CD4-positive, alpha-beta T cell treated with Interleukin-17A for 1 hour (primary cell): ENCODE measurements around the gene TPO.

Source experiments
- DNase-seq: peaks from one replicate; pipeline ENCODE4 v3.0.0-alpha.2; 2020

Gene TPO

DNA sequence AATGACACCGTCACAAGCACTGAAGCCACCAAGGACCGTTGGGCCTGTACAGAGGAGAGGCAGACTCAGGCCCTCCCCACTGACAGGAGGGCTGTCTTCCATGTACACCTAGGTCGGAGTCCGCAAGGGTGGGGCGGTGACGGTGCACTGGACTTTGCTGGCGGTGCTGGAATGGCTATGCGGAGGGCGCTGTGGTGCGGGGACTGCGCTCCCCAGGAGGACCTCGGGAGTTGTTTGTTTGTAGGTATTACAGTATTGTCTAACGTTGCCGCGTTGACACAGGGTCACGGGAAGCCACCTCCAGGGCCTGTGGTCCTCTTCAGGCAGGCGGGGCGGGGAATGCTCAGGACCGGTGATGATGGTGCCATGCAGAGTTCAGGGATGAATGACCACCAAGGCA lies 126.2 kb downstream of the TPO start:
- no peak for DNase-seq

DNA sequence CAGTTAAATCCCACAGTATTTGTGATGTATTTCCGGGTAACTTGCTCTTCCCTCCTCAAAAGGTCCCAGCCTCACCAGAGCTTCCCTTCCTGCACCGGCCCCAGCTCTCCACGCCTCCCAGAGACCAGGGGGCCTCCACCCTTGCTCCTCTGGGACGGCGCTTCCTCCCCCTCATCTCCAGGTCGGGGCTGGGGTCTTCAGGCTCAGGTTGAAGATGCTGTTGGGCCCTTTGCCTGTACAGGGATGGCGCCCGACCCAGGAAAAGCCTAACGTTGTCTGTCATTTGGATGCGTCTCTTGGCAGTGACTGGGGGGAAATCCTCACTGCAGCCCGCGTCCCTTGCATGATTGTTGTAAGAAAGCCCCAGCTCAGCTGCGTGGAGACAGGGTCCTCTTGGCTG lies 126.7 kb downstream of the TPO start:
- no peak for DNase-seq

DNA sequence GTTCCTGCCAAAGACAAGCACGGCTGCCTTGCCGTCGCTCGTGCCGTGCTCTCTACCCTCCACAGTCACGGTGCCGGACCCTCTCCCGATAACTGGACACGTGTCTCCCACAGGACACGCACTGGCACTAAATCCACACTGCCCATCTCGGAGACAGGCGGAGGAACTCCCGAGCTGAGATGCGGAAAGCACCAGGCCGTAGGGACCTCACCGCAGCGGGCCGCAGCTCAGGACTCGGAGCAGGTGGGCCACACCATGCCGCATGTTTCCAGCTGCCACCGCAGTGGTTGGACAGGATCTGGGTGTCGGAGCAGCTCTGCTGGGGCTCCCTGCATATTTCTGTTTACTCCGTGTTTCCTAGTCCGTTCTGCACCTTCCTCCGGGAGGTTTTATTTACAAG lies 127.2 kb downstream of the TPO start:
- DNase-seq = no peak

DNA sequence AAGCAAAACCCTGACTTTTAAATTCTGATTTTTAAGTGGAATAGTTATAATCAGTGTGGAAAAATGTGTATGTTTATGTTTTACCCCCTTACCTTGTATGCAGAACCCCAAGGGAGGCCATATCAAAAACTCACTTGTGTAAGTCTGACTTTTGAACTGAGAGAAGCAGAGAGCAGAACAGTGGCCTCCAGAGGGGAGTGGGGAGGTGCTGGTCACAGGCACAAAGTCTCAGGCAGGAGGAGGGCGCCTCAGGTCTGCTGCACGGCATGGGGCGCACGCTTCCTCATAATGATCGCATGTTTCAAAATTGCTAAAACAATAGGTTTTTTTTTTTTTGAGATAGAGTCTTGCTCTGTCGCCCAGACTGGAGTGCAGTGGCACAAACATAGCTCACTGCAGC lies 127.8 kb downstream of the TPO start:
- DNase-seq = no peak

DNA sequence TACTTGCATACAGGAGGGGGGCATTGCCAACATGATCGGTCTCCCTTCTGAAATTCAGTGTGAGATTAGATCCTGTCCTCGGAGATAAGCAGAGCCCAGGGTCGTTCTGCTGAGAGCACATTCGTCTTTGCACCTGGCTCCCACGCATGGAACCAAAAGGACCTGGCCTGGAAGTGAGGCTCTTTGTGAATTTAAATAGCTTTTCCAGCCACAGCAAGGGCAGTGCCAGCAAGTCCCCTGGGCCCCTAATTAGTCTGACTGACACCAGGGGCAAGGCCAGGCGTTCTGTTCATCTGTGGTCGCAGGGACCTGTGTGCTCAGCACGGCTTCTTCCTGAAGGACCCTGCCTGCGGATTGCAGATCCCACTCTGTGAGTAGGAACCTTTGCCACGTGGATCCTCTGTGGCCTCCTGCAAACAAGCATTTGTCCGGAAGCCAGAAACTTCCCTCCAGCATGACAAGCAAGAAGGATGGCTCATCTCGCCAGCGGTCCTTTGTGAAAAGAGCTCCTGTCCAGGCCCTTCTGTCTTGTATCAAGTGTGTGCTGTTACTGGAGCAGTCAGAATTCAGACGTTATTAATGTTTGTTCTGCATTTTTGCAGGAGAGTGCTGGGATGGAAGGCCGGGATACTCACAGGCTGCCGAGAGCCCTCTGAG lies 128.7 kb downstream of the TPO start:
- no peak for DNase-seq

DNA sequence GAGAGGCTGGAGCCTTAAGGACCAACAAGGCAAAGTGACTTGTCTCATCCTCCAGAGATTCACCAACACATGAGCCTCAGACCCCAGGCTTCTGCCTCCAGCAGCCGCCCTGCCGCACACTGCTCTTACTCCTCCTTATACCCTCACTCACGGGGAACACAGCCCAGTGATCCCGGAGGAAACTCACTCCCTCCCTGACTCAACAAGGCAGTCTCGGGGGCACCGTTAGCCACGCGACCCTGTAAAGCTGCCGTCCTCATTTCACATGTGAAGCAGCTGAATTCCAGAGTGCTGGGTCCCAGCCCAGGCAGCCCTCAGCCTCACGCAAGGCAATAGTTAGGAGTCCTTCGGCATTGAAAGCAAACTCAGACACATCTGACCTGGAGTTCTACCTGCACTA lies 129.7 kb downstream of the TPO start:
- DNase-seq = no peak

DNA sequence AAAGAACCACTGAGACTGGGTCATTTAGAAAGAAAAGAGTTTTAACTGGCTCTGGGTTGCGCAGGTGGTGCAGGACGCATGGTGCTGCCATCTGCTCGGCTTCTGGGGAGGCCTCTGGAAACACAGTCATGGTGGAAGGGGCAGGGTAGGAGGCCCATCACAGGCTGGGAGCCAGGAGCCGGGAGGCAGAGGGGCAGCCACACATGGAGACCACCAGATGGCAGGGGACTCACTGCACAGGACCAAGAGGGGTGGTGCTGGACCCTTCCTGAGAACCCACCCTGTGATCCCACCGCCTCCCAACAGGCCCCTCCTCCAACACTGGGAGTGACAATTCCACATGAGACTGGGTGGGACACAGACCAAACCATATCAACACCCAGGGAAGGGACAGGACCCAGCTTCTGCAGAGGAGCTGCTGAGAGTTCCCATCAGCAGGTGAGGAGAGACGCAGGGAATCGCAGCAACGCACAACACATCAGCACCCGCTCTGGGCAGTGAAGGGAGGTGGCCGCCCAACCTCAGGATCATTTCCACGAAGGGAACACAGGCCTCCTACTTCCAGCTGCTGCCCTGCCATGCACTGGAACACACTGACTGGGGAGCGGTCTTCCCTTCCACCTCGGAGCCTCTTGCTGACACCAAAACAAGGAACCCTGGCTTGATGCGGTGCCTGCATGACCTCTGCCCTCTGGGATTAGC lies 130.7 kb downstream of the TPO start:
- DNase-seq = no peak

DNA sequence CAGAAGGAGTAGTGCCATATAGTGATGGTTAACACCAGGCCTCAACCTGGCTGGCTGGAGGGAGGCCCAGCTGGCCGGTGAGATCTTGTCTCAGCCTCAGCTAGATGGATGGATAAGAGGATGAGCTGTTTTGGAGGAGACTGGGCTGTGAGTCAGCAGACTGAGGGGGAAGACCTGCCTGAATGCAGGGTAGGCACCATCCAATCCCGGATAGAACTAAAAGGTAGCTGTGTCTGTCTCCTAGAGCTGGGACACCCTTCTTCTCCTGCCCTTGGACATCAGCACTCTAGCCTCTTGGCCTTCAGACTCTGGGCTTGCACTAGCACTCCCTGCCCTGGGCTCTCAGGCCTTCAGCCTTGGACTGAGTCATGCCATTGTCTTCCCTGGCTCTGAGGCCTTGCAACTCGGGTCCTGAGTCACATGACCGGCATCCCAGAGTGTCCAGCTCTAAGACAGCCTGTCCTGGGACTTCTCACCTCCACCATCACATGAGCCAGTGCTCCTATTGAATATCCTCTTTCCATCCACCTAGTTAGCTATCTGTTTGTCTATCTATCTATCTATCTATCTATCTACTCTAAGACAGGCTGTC lies 131.3 kb downstream of the TPO start:
- DNase-seq = no peak

DNA sequence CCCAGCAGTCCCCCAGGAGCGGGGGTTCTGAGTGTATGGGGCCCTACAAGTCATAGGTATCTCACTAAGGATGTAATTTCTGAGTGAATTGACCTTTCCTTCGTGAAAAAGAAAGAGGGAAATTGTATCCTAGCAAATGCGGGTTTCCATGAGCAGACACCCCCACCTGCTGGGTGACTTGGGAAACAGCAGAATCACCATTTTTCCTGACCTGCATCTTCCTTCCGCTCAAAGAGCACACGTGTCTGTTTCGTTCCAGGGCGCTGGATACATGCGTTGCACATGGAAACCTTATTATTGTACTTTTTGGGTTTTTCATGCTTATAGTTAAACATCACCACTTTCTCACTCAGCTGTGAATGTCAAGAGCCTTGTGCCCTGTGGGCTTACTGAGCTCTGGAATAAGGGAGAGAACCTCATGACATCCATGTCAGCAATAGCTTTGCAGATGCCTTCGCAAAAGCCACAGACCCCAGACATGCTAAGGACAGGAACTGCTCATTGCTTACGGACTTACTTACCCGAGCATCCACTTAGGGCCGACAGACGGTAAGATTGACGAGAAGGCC lies 132.8 kb downstream of the TPO start:
- peak; percentile 37 for DNase-seq

DNA sequence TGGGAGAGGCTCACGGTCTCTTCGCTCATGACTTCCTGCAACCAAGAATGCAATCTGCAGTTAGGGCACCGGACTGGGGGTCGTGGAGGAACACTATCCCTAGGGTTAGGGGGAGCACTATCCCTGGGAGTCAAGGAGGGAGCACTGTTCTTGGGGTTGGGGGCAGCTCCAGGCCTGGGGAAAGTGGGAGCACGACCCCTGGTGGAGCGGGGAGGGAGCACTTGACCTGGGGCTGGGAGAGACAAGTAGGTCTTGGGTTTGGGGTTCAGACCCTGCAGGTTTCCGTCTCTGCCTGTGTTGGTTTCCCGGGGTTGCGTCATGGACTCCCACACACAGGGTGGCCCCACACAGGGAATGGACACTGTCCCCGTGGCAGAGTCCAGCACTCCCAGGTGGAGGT lies 133.6 kb downstream of the TPO start:
- no peak for DNase-seq

DNA sequence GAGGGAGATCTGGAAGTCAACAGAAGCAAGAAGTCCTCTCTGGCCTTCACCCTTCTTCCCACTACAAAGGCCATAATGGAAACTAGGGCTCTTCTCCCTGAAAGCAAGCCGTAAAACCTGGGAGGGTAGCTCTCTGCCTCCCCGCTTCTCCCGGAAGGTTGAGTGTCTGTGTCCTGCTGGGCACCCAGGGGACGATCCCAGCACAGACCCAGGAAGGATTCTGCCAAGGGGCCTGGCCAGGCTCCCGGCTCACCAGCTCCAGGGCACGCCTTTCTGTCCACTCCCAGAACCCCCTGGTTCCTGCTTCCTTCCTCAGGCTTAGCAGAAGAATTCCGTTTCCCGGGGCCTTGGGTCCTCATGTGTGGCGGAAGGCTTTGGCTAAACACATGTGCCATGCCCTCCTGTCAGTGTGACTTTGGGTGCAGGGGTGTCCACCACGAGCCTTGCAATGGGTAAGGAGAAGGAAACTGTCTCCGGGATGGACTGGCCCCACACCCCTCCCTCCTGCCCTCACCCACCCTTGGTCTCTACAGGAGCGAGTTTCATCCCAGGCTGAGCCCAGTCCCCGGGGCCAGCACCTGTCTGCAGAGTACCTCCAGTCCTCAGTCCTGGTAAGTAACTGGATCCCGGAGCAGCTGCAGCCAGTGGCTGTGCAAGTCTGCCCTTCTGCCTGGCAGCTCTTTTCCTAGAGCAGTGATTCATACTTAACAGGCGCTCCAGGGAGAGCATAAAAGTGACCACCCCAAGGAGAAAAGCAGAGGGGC lies 135.8 kb downstream of the TPO start:
- no peak for DNase-seq

DNA sequence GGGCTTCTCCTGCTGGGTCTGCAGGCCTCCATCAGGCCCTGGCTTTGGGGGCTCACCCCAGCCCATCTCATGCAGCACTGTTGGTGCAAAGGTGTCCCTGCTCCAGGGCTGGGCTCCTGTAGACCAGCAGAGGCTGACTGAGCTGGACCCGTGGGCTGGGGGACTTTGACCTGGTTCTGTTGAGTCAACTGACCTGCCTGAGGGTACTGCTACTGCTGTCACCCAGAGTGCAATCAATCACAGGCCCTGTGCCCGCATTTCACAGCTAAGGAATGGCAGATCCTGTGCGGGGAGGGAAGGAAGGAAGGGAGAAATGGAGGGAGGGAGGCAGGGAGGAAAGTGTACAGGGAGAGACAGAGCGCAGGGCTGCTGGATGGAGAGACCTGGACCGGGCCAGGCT lies 136.8 kb downstream of the TPO start:
- no peak for DNase-seq

DNA sequence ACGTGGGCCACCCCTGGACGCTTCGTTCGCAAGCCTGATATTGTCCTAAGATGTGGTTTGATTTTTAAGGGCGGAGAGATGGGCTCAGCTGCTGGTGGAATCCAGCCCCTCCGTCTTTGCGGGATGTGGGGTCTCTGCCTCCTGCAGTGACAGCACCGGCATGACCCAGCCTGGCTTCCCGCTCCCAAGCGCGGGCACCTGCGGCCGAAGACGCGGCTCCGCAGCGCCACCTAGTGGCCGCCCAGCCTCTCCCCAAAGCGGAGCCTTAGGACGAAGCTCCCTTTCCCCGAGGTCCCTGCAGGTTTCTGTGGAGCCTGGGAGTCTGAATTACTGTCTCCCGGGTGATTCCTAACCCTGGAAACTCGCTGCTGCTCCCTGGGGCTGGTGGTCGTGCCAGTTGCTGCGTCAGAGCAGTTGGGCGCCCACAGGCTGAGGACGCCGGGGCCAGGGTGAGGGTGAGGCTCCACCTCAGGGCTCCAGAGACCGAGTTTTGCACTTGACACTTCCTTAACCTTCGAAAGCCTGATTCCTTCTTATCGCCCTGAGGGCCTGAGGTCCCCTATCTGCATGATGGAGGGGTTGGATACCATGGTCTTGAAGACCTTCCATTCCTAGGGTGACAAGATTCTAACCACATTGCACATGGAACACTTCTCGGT lies 137.5 kb downstream of the TPO start:
- DNase-seq = peak; percentile 41

DNA sequence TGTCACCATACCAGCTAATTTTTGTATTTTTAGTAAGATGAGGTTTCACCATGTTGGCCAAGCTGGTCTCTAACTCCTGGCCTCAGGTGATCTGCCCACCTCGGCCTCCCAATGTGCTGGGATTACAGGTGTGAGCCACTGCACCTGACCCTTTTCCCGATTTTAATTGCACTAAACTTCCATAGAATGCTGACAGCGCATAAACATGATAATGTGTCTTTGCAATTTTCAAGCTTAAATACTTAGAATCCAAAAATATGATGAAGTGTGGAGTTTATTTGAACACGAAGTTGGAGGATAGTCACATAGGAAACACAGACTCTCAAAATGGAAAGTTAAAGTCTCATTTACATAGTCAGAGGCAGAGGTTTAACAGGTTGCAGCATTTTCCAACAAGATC lies 138.6 kb downstream of the TPO start:
- no peak for DNase-seq

DNA sequence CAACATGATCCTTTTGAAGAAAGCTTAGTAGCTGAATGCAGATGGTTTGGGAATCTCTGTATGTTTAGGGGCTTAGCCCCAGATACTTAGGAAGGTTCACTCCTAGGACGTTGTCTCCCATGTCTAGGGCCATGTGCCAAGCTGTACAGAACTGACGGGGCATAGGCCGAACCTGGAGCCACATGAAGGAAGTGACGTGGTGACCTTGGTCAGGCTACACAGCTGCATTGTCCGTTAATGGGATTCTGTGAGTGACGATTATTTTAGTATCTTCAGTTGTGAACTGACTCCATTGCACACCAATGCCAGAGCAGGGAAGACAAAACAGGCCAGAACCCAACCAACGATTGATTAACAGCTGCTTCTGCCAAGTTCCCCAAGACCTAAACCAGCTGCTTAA lies 139.3 kb downstream of the TPO start:
- DNase-seq = no peak

DNA sequence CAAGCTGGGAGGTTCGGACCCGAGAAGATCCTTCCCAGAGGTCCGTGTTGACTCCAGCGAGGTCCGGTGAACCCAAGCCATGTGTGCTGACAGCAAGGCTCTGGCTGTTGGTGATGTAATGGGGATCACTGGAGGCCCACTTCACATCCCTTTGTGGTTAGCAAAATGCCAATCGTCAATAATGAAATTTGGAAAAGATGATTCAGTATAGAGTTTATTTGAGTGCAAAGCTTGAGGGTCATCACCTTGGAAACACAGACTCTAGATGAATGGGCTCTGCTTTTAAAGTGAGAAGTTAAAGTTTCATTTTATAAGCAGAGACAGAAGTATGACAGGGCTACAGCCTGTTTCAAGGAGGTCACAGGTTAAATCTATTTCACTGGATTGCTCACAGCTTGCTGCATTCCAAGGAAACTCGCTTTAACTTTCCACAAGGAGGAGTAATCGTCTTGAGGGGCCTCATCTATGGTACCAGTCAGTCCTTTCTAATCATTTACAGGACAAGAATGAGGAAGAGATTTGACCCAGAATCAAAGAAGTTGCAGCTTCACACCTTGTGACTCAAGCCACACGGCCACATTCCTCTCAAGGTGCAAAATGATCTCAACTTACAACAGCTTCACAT lies 140.5 kb downstream of the TPO start:
- no peak for DNase-seq

DNA sequence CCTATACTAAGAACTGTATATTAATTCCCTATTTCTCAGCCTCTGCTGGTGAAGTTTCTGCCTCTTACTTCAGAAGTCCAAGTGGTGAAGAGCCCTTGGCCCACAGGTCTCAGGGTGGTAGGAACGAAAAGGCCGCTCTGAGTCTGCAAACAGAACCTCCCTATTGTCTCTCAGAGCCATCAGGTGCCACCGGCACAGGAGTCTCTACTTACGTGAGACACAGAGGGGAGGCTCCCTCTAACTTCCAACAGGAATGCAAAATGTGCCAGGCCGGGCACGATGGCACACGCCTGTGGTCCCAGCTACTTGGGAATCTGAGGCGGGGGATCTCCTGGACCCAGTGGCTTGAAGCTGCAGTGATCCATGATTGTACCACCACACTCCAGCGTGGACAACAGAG lies 143.0 kb downstream of the TPO start:
- DNase-seq = no peak

DNA sequence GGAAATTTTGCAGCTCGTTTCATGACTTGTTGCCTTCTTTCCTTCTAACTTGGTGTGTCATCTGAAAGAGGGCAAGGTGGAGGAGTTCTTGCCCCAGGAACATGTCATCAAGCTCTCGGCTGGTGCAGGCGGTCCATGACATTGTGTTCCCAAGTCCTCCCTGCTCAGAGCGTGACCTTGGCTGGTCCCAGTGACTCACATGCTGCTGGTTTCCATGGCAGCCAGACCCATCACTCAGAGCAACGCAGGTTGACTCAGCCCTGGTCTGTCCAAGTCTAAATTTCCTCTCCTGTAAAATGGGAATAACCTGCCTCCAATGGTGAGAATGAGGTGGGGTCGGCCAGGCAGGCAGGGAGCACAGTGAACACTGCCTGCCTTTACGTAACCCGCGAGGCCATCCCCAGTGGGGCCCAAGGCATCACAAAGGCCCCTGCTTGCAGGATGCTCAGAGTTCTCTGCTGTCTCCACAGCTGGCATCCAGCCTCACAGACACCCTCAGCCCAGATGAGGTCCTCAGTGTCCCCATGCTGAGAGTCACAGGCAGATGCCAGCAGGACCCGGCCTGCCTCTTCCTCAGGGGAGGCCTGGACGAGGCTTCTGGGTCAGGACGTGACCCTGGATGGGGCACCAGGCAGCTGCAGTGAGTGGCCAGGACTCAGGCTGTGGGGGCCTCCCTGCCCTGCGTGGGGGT lies 143.7 kb downstream of the TPO start:
- DNase-seq = no peak

DNA sequence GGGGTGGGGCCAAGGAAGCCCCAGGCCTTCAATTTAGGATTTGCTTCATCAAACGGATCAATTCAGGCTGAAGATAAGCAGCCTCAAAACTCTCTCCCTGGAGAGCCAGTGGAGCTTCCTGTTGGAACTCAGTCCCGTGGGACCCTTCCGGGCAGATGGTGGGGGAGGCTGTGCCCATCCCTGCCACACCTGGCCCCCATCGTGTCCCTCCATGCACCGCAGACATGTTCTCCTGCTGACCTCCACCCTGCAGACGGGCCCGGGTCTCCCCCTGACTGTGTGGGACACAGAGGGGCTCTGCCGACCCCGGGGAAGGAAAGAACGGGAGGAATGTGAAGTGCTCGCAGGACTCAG lies 144.2 kb downstream of the TPO start:
- no peak for DNase-seq

DNA sequence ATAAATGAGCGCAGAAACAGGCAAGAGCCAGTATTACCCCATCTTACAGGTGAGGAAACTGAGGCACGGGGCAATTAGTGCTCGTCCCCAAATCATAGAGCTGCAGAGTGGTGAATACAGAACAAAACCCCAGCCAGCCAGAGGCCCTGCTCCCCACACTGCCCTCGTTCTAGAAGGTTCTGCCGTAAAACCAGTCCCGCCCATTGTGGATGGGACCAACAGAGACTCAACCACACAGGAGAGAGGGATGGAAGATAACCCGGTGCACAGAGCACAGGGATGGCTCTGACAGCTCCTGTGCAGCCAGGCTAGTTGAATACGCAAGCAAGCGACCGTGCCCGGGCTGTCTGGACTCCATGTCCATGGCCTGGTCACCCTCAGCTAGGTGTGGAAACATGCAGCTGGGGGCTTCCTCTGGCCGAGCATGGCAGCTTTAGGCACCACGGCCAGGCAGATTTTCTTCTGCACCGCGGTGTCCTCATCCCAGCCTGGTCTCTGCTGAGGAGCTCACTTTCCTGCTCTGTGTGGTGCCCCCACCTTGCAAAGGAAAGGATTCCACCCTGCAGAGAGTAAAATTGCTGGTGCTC lies 146.4 kb downstream of the TPO start:
- DNase-seq = no peak

DNA sequence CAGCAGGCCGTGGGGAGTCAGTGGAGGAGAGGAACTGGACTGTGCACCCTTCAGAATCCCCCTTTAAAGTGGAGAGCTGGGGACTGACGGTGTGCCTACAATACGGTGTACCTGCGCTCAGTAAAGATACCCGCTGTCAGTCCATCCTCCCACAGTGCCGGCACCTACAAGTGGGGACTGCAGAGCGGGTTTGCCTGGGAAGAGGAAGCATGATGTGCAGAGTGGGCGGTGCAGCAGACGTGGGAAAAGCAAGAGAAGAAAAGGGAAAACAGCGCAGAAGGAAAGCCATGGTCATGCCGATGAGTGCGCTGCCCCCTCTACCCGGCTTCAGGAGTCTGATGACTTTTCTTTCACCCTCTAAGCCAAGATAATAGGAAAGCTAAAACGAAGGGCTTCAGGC lies 148.0 kb downstream of the TPO start:
- no peak for DNase-seq
